HG03103 (cell line): ENCODE data around the gene NEK9.

Experiments used
- ATAC-seq: cut with Tn5 transposase; IDR thresholded peaks from one replicate; pipeline ENCODE4 v1.9.1; 2021; ENCODE audit warnings: low read depth; ENCODE audit not compliant: unreplicated experiment

The NEK9 gene

GRCh38 chr14:75046275-75046674 is 80.6 kb downstream of the NEK9 start:
- ATAC-seq: no peak

- no peak for ATAC-seq
These were observed 82.1 kb downstream of the NEK9 start for GRCh38 chr14:75044752-75045151.

GRCh38 chr14:75044322-75044721 is 82.5 kb downstream of the NEK9 start:
- no peak for ATAC-seq

GRCh38 chr14:75042035-75042434 is 84.8 kb downstream of the NEK9 start:
- ATAC-seq: no peak

GRCh38 chr14:75041613-75042012 is 85.2 kb downstream of the NEK9 start:
- ATAC-seq: no peak

- ATAC-seq: no peak
These were observed 85.9 kb downstream of the NEK9 start for GRCh38 chr14:75040959-75041358.

- no peak for ATAC-seq
These were observed 86.3 kb downstream of the NEK9 start for GRCh38 chr14:75040507-75040906.

GRCh38 chr14:75032939-75033338 is 93.9 kb downstream of the NEK9 start:
- ATAC-seq: no peak

GRCh38 chr14:75030147-75030546 is 96.7 kb downstream of the NEK9 start:
- ATAC-seq: no peak
